ENCODE data around the gene SOST. TPM values are rescaled to one million over a fixed set of nuclear protein-coding genes. Genes with fewer than 3 reads are reported as not detected.

The SOST gene
- total RNA-seq, 1 experiment from 2014 or later, result not detected

- DNase-seq (ENCODE audit: low read depth), result no peak
These were observed 16.0 kb upstream of the SOST start for GRCh38 chr17:43774304-43775250.

- no peak for DNase-seq (ENCODE audit: low read depth)
These were observed 14.5 kb upstream of the SOST start for GRCh38 chr17:43772877-43773648.

- DNase-seq (ENCODE audit: low read depth), result no peak
These were observed 12.9 kb upstream of the SOST start for GRCh38 chr17:43771463-43771862.

GRCh38 chr17:43770957-43771356, 12.4 kb upstream of the SOST start:
- no peak for DNase-seq (ENCODE audit: low read depth)

GRCh38 chr17:43769859-43770258, 11.3 kb upstream of the SOST start:
- no peak for DNase-seq (ENCODE audit: low read depth)

- DNase-seq (ENCODE audit: low read depth), result no peak
These were observed 10.8 kb upstream of the SOST start for GRCh38 chr17:43769426-43769825.

GRCh38 chr17:43768943-43769342, 10.4 kb upstream of the SOST start:
- DNase-seq (ENCODE audit: low read depth), result no peak

GRCh38 chr17:43768382-43768781, 9.8 kb upstream of the SOST start:
- DNase-seq (ENCODE audit: low read depth), result no peak

- no peak for DNase-seq (ENCODE audit: low read depth)
These were observed 9.1 kb upstream of the SOST start for GRCh38 chr17:43767713-43768059.

- DNase-seq (ENCODE audit: low read depth), result no peak
These were observed 8.6 kb upstream of the SOST start for GRCh38 chr17:43767053-43767712.

- peak; percentile 24 for DNase-seq (ENCODE audit: low read depth)
These were observed 7.9 kb upstream of the SOST start for GRCh38 chr17:43766413-43767052.

- DNase-seq (ENCODE audit: low read depth), result peak; percentile 85
These were observed 1.8 kb upstream of the SOST start for GRCh38 chr17:43760254-43760852.

- DNase-seq (ENCODE audit: low read depth), result no peak
These were observed 1.2 kb upstream of the SOST start for GRCh38 chr17:43759836-43760235.

GRCh38 chr17:43758086-43758485, 505 bp downstream of the SOST start:
- DNase-seq (ENCODE audit: low read depth), result no peak

- no peak for DNase-seq (ENCODE audit: low read depth)
These were observed 1.4 kb downstream of the SOST start for GRCh38 chr17:43757171-43757660.

GRCh38 chr17:43756201-43756600, 2.4 kb downstream of the SOST start:
- DNase-seq (ENCODE audit: low read depth), result no peak

GRCh38 chr17:43755389-43755875, 3.2 kb downstream of the SOST start:
- no peak for DNase-seq (ENCODE audit: low read depth)

- DNase-seq (ENCODE audit: low read depth), result no peak
These were observed 3.6 kb downstream of the SOST start for GRCh38 chr17:43754947-43755346.

GRCh38 chr17:43753493-43754129, 5.0 kb downstream of the SOST start:
- peak; percentile 86 for DNase-seq (ENCODE audit: low read depth)

- no peak for DNase-seq (ENCODE audit: low read depth)
These were observed 8.4 kb downstream of the SOST start for GRCh38 chr17:43750153-43750552.
